ENCODE data around the gene EXOSC3. TPM values are rescaled to one million over a fixed set of nuclear protein-coding genes. Genes with fewer than 3 reads are reported as not detected.

Gene EXOSC3
- total and polyA plus RNA-seq, 9 of the 15 experiments (the other 6 are each of a cell fraction or from before 2014, with no cell fraction given): 18.5 to 266 (median 114) TPM

DNA sequence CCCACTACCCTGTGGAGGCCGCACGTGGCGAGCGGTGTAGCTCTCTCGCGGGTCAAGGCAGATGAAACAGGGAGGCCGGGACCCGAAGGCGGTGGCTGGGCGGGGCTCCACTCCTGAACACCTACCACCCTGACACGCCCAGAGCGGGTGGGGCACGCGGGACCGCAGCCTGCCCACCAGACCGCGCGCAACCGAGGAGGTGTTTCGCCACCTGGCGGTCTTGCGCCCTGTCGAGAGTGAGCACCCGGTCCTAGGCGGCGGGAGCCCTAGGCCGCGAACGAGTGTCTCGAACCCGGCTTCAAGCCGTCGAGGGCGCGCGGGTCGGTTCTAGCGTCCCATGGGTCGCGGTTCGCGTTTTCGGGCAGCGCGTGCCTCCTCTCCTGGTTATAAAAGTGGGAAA, 2.2 kb upstream of the EXOSC3 start (continued):
- TF ChIP-seq RBFOX2 (IDR thresholded peaks at IDR 0.05; ENCODE audit: low read depth, low read length): 0 out of 2 replicates have a peak, but pooled peaks have one; percentile 13

DNA sequence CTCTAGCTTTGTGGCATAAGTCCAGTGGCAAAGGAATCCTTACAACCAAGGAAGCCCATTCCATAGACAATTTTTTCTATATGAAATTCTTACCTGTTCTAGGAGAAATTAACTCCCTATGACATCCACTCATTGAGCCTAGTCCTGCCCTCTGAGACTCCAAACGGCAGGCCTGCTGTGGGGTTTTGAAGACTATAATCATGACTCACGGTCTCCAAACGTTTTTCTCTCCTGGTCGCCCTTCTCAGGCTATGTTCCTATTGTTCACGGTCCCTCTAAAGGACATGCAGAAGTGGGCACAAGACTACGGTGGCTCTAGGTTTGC, 611 bp downstream of the EXOSC3 start:
- Histone ChIP-seq H3K36me3 (ENCODE audit: control insufficient read depth, insufficient read depth, low read length) (peaks cover 48% of the 10 kb centered on the region), H4K20me1 (replicated peaks; ENCODE audit: control insufficient read depth, insufficient read depth, low read length) (0 out of 2 replicates have a peak, but pooled peaks cover 5% of the 10 kb centered on the region), H3K9me1 (ENCODE audit: control insufficient read depth, insufficient read depth, low read length) (peaks cover 3% of the 10 kb centered on the region), H3K9me3 (replicated peaks; ENCODE audit: control insufficient read depth, insufficient read depth, low read depth, low read length) (no peaks in the 10 kb centered on the region), H3K4me1 (replicated peaks in 1 of 2; ENCODE audit: control insufficient read depth in 2 of 2, insufficient read depth in 2 of 2, low read length in 2 of 2) (peaks cover 8 to 24% of the 10 kb centered on the region in 2 experiments; a peak in 4 of 5 replicates), H3K4me2 (ENCODE audit: insufficient read depth, low read length) (peak overlapping the region; percentile 92), H3K27me3 (ENCODE audit: control insufficient read depth in 2 of 2, insufficient read depth in 2 of 2, low read length in 2 of 2) (no peaks in the 10 kb centered on the region), H3K4me3 (peak overlapping the region; percentile 82), H3K79me2 (ENCODE audit: control insufficient read depth, insufficient read depth, low read length) (peaks cover 62% of the 10 kb centered on the region), H2AFZ (ENCODE audit: low read depth, low read length) (peak overlapping the region; percentile 99), H3K9ac (ENCODE audit: insufficient read depth in 1 of 2, low read depth in 2 of 2, low read length in 2 of 2) (peak overlapping the region; percentile 92 to 97), H3K27ac (ENCODE audit: extremely low read depth, low read depth, low read length) (peak overlapping the region; percentile 91)
- DNase-seq (ENCODE audit: extremely low read depth in 1 of 4, low spot score in 3 of 4) (peak in 1 of 4 experiments; percentile 28), ATAC-seq (no peak), FAIRE-seq (no peak)
- in situ Hi-C loops (cut with MboI) (loop anchor here (5.0 kb wide), 1 partner anchor 302 kb away; no protein-coding TSS in a partner anchor), intact Hi-C loops (cut with micrococcal nuclease) (loop anchor here (1.0 to 10.0 kb wide), 2 partner anchors 37 to 281 kb away; partner anchors contain the start of gene SHB)
- 2% methylated on average over 6 of the region's 6 CpGs for WGBS (ENCODE audit: insufficient coverage, low coverage, missing lambda C conversion rate)
- BruUV-seq (replicated peaks): no TSS peak
- 0 out of 2 replicates have a peak, but pooled peaks have one; percentile 4 for TF ChIP-seq FOSL1 (tag; conservative IDR thresholded peaks at IDR 0.05)
- TF ChIP-seq ELK3 (CRISPR knock-in tag; IDR thresholded peaks at IDR 0.05): no peak
- 0 out of 2 replicates have a peak, but pooled peaks have one; percentile 36 for TF ChIP-seq TRIM25 (IDR thresholded peaks at IDR 0.05; ENCODE audit: borderline replicate concordance)
- no peak for TF ChIP-seq TAF1 (IDR thresholded peaks at IDR 0.05; ENCODE audit: control insufficient read depth, extremely low read depth, insufficient read depth, low read length, severe bottlenecking)
- ChIA-PET POLR2A (interaction anchor here (0.6 to 3.5 kb wide), 8 partner anchors 9 to 41 kb away, joined by 3 to 32 read pairs (median 7); partner anchors contain the start of gene DCAF10), CTCF (ENCODE audit: low intra/inter-chr PET ratio) (no interaction called here)

Data from K562 (cell line).